Thyroid gland (tissue), 4 donors: ENCODE results near the gene SLC24A4. TPM values are rescaled to one million over a fixed set of nuclear protein-coding genes. Genes with fewer than 3 reads are reported as not detected.
A peak's percentile ranks its signal among the peaks of the same experiment; 100 is the strongest.

Experiments used
- DNase-seq, 2 donors: peaks; one replicate each; pipeline ENCODE4 v3.0.0-alpha.2; 2019
- H3K27ac ChIP-seq, 3 donors: fragments of 200-600 bp; sonication (generic); 1 replicate in 2 of 3; 2 replicates in 1 of 3; pipeline ENCODE4 v1.5.1; 2016 to 2019; ENCODE audit warnings: mild to moderate bottlenecking in 1 of 3, moderate library complexity in 1 of 3
- H3K27me3 ChIP-seq: fragments of 200-600 bp; sonication (generic); one replicate; pipeline ENCODE4 v1.5.1; 2019
- H3K36me3 ChIP-seq, 2 donors: fragments of 200-600 bp; sonication (generic); one replicate each; pipeline ENCODE4 v1.5.1; 2016 to 2019
- H3K4me1 ChIP-seq, 2 donors: fragments of 200-600 bp; sonication (generic); one replicate each; pipeline ENCODE4 v1.5.1; 2017 to 2019
- H3K4me3 ChIP-seq, 3 donors: fragments of 200-600 bp; sonication (generic); replicated peaks in 1 of 3; 1 replicate in 2 of 3; 2 replicates in 1 of 3; pipeline ENCODE4 v1.5.1; 2016; ENCODE audit warnings: mild to moderate bottlenecking in 1 of 3
- H3K9me3 ChIP-seq: fragments of 200-600 bp; sonication (generic); one replicate; pipeline ENCODE4 v1.5.1; 2017
- CTCF ChIP-seq, 6 experiments: fragments of 200-600 bp in 3 of 6; fragments of 450-650 bp in 3 of 6; sonication (generic) in 3 of 6; IDR thresholded peaks; one replicate each; pipeline ENCODE4 v1.5.1; 2016 to 2019; ENCODE audit warnings: antibody characterized with exemption in 6 of 6, mild to moderate bottlenecking in 2 of 6, inconsistent platforms in 1 of 6, moderate library complexity in 1 of 6
- POLR2A ChIP-seq, 2 donors: fragments of 450-650 bp; IDR thresholded peaks; one replicate each; pipeline ENCODE4 v1.6.1; 2017; ENCODE audit warnings: antibody characterized with exemption in 2 of 2, mild to moderate bottlenecking in 2 of 2, moderate library complexity in 1 of 2
- WGBS, 2 donors: methylation state at CpG; one replicate each; pipeline ENCODE4 v1.1.5; 2017; 5-methylcytosine and 5-hydroxymethylcytosine counted together
- intact Hi-C: fragments of 100-400 bp; cut with DNase I; formaldehyde crosslinking; loops from one replicate; pipeline ENCODE4 v1.15.1; 2023
- total RNA-seq, 4 donors: library from RNA; depleted of rRNA; stranded (reverse); fragments of >200 nt; gene quantifications; one replicate each; pipeline ENCODE4 v1.2.3, GENCODE V29; 2016

The SLC24A4 gene
- total RNA-seq, 4 donors from 2014 or later: 0.05 to 0.46 (median 0.19) TPM

- Histone ChIP-seq H3K27ac (no peak overlapping the region), H3K27me3 (no peaks in the 10 kb centered on the region), H3K9me3 (no peaks in the 10 kb centered on the region), H3K4me3 (no peak overlapping the region), H3K36me3 (no peaks in the 10 kb centered on the region), H3K4me1 (peaks cover 0 to 8% of the 10 kb centered on the region in 2 donors)
- TF ChIP-seq POLR2A (IDR thresholded peaks at IDR 0.05) (no peak), CTCF (IDR thresholded peaks at IDR 0.05) (peak in 4 of 6 experiments; percentile 23 to 45 (median 30))
- WGBS, 2 donors: 68% methylated on average over 20 to 23 of the region's 23 CpGs
- intact Hi-C loops: no loop called here
- peak in 1 of 2 donors; percentile 16 for DNase-seq
Observed at GRCh38 chr14:92456215-92457015, 133.4 kb downstream of the SLC24A4 start.

GRCh38 chr14:92457016-92457565 is 134.1 kb downstream of the SLC24A4 start:
- H3K4me1 ChIP-seq: peaks cover 0 to 8% of the 10 kb centered on the region in 2 donors
- TF ChIP-seq CTCF (IDR thresholded peaks at IDR 0.05): no peak
- H3K27ac ChIP-seq: no peak overlapping the region
- no peaks in the 10 kb centered on the region for H3K9me3 ChIP-seq
- intact Hi-C loops: no loop called here
- no peaks in the 10 kb centered on the region for H3K27me3 ChIP-seq
- 88 to 91% methylated on average over 5 of the region's 5 CpGs for WGBS, 2 donors
- H3K36me3 ChIP-seq: no peaks in the 10 kb centered on the region
- DNase-seq: no peak
- H3K4me3 ChIP-seq: no peak overlapping the region

- no peak for TF ChIP-seq CTCF (IDR thresholded peaks at IDR 0.05)
- WGBS, 2 donors: 88 to 93% methylated on average over 12 to 17 of the region's 17 CpGs
- no peak overlapping the region for H3K4me3 ChIP-seq
- no peak for DNase-seq
- H3K36me3 ChIP-seq: no peaks in the 10 kb centered on the region
- no peaks in the 10 kb centered on the region for H3K27me3 ChIP-seq
- peaks cover 0 to 8% of the 10 kb centered on the region in 2 donors for H3K4me1 ChIP-seq
- H3K27ac ChIP-seq: no peak overlapping the region
- intact Hi-C loops: no loop called here
- no peaks in the 10 kb centered on the region for H3K9me3 ChIP-seq
Observed at GRCh38 chr14:92458136-92459029, 135.4 kb downstream of the SLC24A4 start.

GRCh38 chr14:92459030-92459949 is 136.3 kb downstream of the SLC24A4 start:
- Histone ChIP-seq H3K27ac (peak overlapping the region in 2 of 3 donors; percentile 23 to 54), H3K4me1 (peaks cover 0 to 8% of the 10 kb centered on the region in 2 donors), H3K36me3 (no peaks in the 10 kb centered on the region), H3K27me3 (no peaks in the 10 kb centered on the region), H3K4me3 (no peak overlapping the region), H3K9me3 (no peaks in the 10 kb centered on the region)
- 68 to 69% methylated on average over 13 to 18 of the region's 18 CpGs for WGBS, 2 donors
- intact Hi-C loops: no loop called here
- DNase-seq: peak in 1 of 2 donors; percentile 11
- TF ChIP-seq POLR2A (IDR thresholded peaks at IDR 0.05) (no peak), CTCF (IDR thresholded peaks at IDR 0.05) (no peak)
